Measurements from ENCODE around the gene C1QL4.

DNA sequence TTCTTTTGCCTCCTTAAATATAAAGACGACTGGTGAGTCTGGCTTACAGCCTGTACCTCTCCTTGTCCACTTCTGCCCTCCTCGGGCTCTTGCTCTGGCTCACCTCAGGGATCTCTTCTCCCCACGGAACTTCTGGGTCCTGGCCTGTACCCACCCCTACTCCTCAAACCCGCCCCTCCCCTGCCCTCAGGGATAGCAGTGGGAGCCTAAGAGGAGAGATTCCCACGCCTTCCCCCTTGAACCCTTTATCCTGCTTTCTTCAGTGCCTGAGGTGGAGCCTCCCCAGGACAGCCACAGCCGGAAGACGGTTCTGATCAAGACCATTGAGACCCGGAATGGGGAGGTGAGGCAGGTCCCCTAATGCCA, 39.3 kb downstream of the C1QL4 start:
- TF ChIP-seq, protein P1, sequence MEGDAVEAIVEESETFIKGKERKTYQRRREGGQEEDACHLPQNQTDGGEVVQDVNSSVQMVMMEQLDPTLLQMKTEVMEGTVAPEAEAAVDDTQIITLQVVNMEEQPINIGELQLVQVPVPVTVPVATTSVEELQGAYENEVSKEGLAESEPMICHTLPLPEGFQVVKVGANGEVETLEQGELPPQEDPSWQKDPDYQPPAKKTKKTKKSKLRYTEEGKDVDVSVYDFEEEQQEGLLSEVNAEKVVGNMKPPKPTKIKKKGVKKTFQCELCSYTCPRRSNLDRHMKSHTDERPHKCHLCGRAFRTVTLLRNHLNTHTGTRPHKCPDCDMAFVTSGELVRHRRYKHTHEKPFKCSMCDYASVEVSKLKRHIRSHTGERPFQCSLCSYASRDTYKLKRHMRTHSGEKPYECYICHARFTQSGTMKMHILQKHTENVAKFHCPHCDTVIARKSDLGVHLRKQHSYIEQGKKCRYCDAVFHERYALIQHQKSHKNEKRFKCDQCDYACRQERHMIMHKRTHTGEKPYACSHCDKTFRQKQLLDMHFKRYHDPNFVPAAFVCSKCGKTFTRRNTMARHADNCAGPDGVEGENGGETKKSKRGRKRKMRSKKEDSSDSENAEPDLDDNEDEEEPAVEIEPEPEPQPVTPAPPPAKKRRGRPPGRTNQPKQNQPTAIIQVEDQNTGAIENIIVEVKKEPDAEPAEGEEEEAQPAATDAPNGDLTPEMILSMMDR (IDR thresholded peaks at IDR 0.05; ENCODE audit: borderline replicate concordance, extremely low read depth, low read length, poor library complexity, severe bottlenecking) = no peak
- TF ChIP-seq EZH2 (IDR thresholded peaks at IDR 0.05; ENCODE audit: borderline replicate concordance, low read depth, low read length, severe bottlenecking) = no peak
